HepG2 (cell line): ENCODE data around the gene WBP1. TPM values are rescaled to one million over a fixed set of nuclear protein-coding genes. Genes with fewer than 3 reads are reported as not detected.
A peak's percentile ranks its signal among the peaks of the same experiment; 100 is the strongest.

Experiments used
- HNRNPUL1 ChIP-seq: fragments of 200-400 bp; formaldehyde crosslinking; IDR thresholded peaks from 2 replicates; pipeline ENCODE4 v1.6.1; 2017; ENCODE audit warnings: low read depth, mild to moderate bottlenecking, low read length, moderate library complexity
- KDM5A ChIP-seq: fragments of 200-600 bp; sonication (generic); IDR thresholded peaks from 2 replicates; pipeline ENCODE4 v1.7.0; 2018; ENCODE audit warnings: antibody characterized with exemption, mild to moderate bottlenecking, low read length, borderline replicate concordance
- MAF1 ChIP-seq: sonication (generic); formaldehyde crosslinking; IDR thresholded peaks from 2 replicates; pipeline ENCODE4 v1.5.0; 2020; ENCODE audit warnings: missing genetic modification reagents, borderline replicate concordance
- MXD1 ChIP-seq: sonication (generic); formaldehyde crosslinking; IDR thresholded peaks from 2 replicates; pipeline ENCODE4 v1.4.0; 2020; ENCODE audit warnings: mild to moderate bottlenecking, missing genetic modification reagents
- NCOA5 ChIP-seq: sonication (generic); formaldehyde crosslinking; IDR thresholded peaks from 2 replicates; pipeline ENCODE4 v1.4.0; 2020; ENCODE audit warnings: missing genetic modification reagents
- PRMT3 ChIP-seq: sonication (generic); formaldehyde crosslinking; IDR thresholded peaks from 2 replicates; pipeline ENCODE4 v1.8.1; 2022; ENCODE audit warnings: low read depth, mild to moderate bottlenecking, moderate library complexity, missing genetic modification reagents, borderline replicate concordance
- RBM39 ChIP-seq: fragments of 200-400 bp; formaldehyde crosslinking; IDR thresholded peaks from one replicate; pipeline ENCODE4 v1.6.1; 2018; ENCODE audit warnings: antibody characterized with exemption, mild to moderate bottlenecking, low read depth, low read length; ENCODE audit not compliant: poor library complexity, severe bottlenecking
- REPIN1 ChIP-seq: sonication (generic); formaldehyde crosslinking; IDR thresholded peaks from 2 replicates; pipeline ENCODE4 v1.8.0; 2022; ENCODE audit warnings: missing genetic modification reagents, low read depth, mild to moderate bottlenecking, borderline replicate concordance
- RFXAP ChIP-seq: sonication (generic); formaldehyde crosslinking; IDR thresholded peaks from 2 replicates; pipeline ENCODE4 v1.4.0; 2020; ENCODE audit warnings: missing genetic modification reagents, borderline replicate concordance
- SMAD9 ChIP-seq: sonication (generic); formaldehyde crosslinking; IDR thresholded peaks from 2 replicates; pipeline ENCODE4 v1.5.1; 2020; ENCODE audit warnings: mild to moderate bottlenecking, missing genetic modification reagents
- YEATS2 ChIP-seq: sonication (generic); formaldehyde crosslinking; IDR thresholded peaks from 2 replicates; pipeline ENCODE4 v1.4.0; 2020; ENCODE audit warnings: missing genetic modification reagents, borderline replicate concordance
- ZBTB3 ChIP-seq: sonication (generic); formaldehyde crosslinking; IDR thresholded peaks from 2 replicates; pipeline ENCODE4 v1.4.0; 2020; ENCODE audit warnings: low read depth, mild to moderate bottlenecking, moderate library complexity, missing genetic modification reagents, borderline replicate concordance
- ZFP36 ChIP-seq: fragments of 150-350 bp; IDR thresholded peaks from 2 replicates; pipeline ENCODE4 v1.6.1; 2018; ENCODE audit warnings: borderline replicate concordance, low read length, low read depth; ENCODE audit not compliant: partially characterized antibody
- ZNF337 ChIP-seq: sonication (generic); formaldehyde crosslinking; IDR thresholded peaks from 2 replicates; pipeline ENCODE4 v1.5.1; 2020; ENCODE audit warnings: missing genetic modification reagents, low read depth, mild to moderate bottlenecking, borderline replicate concordance
- ZNF34 ChIP-seq: sonication (generic); formaldehyde crosslinking; IDR thresholded peaks from 2 replicates; pipeline ENCODE4 v1.4.0; 2020; ENCODE audit warnings: mild to moderate bottlenecking, missing genetic modification reagents, borderline replicate concordance
- ZNF441 ChIP-seq: sonication (generic); formaldehyde crosslinking; IDR thresholded peaks from 2 replicates; pipeline ENCODE4 v1.7.0; 2021; ENCODE audit warnings: missing genetic modification reagents, borderline replicate concordance
- ZNF552 ChIP-seq: sonication (generic); formaldehyde crosslinking; IDR thresholded peaks from 2 replicates; pipeline ENCODE4 v1.9.0; 2022; ENCODE audit warnings: missing genetic modification reagents, mild to moderate bottlenecking, borderline replicate concordance
- ZNF879 ChIP-seq: sonication (generic); formaldehyde crosslinking; IDR thresholded peaks from 2 replicates; pipeline ENCODE4 v1.8.1; 2023; ENCODE audit warnings: missing genetic modification reagents
- polyA plus RNA-seq, 8 experiments: library from polyadenylated mRNA; depleted of rRNA in 3 of 8; stranded (reverse) in 7 of 8; unstranded in 1 of 8; fragments of >200 nt; fragmentation: Illumina TruSeq in 4 of 8; extraction: Trizol in 4 of 8; gene quantifications; 2 replicates each; pipeline versions ENCODE4 v1.2.1 to v1.2.3, GENCODE V29; 2011 to 2016; ENCODE audit warnings: low read depth in 4 of 8, missing spikeins in 1 of 8, mixed read lengths in 1 of 8; ENCODE audit not compliant: insufficient read depth in 1 of 8
- total RNA-seq, 5 experiments: library from RNA; depleted of rRNA; stranded (reverse); fragments of >200 nt; fragmentation: Illumina TruSeq; extraction: Trizol; gene quantifications; 2 replicates each; pipeline ENCODE4 v1.2.3, GENCODE V29; 2016; ENCODE audit warnings: low read depth in 1 of 5
- TF ChIP-seq, protein P1 (sequence below): sonication (generic); formaldehyde crosslinking; IDR thresholded peaks from 2 replicates; pipeline ENCODE4 v1.4.0; 2020; ENCODE audit warnings: missing genetic modification reagents, mild to moderate bottlenecking, borderline replicate concordance
- TF ChIP-seq, protein P2 (sequence below): IDR thresholded peaks from 2 replicates; pipeline ENCODE4 v1.6.1; 2016; ENCODE audit warnings: low read depth, missing genetic modification reagents, missing compliant biosample characterization

WBP1 gene
- total and polyA plus RNA-seq, 2 of the 13 experiments (the other 11 are each of a cell fraction or from before 2014, with no cell fraction given): 38.8 to 85.7 TPM

- TF ChIP-seq, protein P1, sequence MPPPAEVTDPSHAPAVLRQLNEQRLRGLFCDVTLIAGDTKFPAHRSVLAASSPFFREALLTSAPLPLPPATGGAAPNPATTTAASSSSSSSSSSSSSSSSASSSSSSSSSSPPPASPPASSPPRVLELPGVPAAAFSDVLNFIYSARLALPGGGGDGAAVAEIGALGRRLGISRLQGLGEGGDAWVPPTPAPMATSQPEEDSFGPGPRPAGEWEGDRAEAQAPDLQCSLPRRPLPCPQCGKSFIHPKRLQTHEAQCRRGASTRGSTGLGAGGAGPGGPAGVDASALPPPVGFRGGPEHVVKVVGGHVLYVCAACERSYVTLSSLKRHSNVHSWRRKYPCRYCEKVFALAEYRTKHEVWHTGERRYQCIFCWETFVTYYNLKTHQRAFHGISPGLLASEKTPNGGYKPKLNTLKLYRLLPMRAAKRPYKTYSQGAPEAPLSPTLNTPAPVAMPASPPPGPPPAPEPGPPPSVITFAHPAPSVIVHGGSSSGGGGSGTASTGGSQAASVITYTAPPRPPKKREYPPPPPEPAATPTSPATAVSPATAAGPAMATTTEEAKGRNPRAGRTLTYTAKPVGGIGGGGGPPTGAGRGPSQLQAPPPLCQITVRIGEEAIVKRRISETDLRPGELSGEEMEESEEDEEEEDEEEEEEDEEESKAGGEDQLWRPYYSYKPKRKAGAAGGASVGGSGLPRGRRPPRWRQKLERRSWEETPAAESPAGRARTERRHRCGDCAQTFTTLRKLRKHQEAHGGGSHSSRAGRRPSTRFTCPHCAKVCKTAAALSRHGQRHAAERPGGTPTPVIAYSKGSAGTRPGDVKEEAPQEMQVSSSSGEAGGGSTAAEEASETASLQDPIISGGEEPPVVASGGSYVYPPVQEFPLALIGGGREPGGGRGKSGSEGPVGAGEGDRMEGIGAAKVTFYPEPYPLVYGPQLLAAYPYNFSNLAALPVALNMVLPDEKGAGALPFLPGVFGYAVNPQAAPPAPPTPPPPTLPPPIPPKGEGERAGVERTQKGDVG (CRISPR knock-in tag): no peak; the same call in 1 of the 2 replicates
- TF ChIP-seq, protein P2, sequence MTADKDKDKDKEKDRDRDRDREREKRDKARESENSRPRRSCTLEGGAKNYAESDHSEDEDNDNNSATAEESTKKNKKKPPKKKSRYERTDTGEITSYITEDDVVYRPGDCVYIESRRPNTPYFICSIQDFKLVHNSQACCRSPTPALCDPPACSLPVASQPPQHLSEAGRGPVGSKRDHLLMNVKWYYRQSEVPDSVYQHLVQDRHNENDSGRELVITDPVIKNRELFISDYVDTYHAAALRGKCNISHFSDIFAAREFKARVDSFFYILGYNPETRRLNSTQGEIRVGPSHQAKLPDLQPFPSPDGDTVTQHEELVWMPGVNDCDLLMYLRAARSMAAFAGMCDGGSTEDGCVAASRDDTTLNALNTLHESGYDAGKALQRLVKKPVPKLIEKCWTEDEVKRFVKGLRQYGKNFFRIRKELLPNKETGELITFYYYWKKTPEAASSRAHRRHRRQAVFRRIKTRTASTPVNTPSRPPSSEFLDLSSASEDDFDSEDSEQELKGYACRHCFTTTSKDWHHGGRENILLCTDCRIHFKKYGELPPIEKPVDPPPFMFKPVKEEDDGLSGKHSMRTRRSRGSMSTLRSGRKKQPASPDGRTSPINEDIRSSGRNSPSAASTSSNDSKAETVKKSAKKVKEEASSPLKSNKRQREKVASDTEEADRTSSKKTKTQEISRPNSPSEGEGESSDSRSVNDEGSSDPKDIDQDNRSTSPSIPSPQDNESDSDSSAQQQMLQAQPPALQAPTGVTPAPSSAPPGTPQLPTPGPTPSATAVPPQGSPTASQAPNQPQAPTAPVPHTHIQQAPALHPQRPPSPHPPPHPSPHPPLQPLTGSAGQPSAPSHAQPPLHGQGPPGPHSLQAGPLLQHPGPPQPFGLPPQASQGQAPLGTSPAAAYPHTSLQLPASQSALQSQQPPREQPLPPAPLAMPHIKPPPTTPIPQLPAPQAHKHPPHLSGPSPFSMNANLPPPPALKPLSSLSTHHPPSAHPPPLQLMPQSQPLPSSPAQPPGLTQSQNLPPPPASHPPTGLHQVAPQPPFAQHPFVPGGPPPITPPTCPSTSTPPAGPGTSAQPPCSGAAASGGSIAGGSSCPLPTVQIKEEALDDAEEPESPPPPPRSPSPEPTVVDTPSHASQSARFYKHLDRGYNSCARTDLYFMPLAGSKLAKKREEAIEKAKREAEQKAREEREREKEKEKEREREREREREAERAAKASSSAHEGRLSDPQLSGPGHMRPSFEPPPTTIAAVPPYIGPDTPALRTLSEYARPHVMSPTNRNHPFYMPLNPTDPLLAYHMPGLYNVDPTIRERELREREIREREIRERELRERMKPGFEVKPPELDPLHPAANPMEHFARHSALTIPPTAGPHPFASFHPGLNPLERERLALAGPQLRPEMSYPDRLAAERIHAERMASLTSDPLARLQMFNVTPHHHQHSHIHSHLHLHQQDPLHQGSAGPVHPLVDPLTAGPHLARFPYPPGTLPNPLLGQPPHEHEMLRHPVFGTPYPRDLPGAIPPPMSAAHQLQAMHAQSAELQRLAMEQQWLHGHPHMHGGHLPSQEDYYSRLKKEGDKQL: no peak
- TF ChIP-seq ZNF337: 0 out of 2 replicates have a peak, but pooled peaks have one; percentile 58
- TF ChIP-seq RFXAP (CRISPR knock-in tag): peak; percentile 73; the same call in 1 of the 2 replicates
- TF ChIP-seq ZNF879 (CRISPR knock-in tag): no peak
- peak; percentile 22 for TF ChIP-seq RBM39
- TF ChIP-seq NCOA5: no peak
- TF ChIP-seq ZNF441 (CRISPR knock-in tag): no peak
- TF ChIP-seq SMAD9: peak; percentile 86; the same call in 1 of the 2 replicates
- no peak for TF ChIP-seq ZNF552 (CRISPR knock-in tag)
- no peak for TF ChIP-seq ZNF34
- TF ChIP-seq HNRNPUL1: no peak
- TF ChIP-seq MXD1: peak; percentile 87
- TF ChIP-seq REPIN1 (CRISPR knock-in tag): no peak
- no peak for TF ChIP-seq MAF1
- no peak for TF ChIP-seq ZFP36
- TF ChIP-seq KDM5A: no peak
- 0 out of 2 replicates have a peak, but pooled peaks have one; percentile 16 for TF ChIP-seq YEATS2 (CRISPR knock-in tag)
- no peak for TF ChIP-seq ZBTB3 (CRISPR knock-in tag)
- no peak for TF ChIP-seq PRMT3 (CRISPR knock-in tag)
These were observed 36.9 kb upstream of the WBP1 start, which contains the start of the genes C2orf81 and WDR54 (continued) for GRCh38 chr2:74421221-74421870.
